T-cell (primary cell): ENCODE measurements around the gene DRD3. TPM values are rescaled to one million over a fixed set of nuclear protein-coding genes. Genes with fewer than 3 reads are reported as not detected.

ENCODE experiments used
- ATAC-seq, 4 experiments: fragments of 200-7000 bp in 3 of 4; fragments of 150-1000 bp in 1 of 4; cut with Tn5 transposase; replicated peaks in 1 of 4; 1 replicate in 3 of 4; 2 replicates in 1 of 4; pipeline ENCODE4 v1.10.0; 2021; ENCODE audit warnings: moderate library complexity in 3 of 4, mild to moderate bottlenecking in 2 of 4, moderate number of reproducible peaks in 1 of 4
- CTCF ChIA-PET, 2 donors: fragments of 300-600 bp; sonication (Branson Sonifier 250); formaldehyde crosslinking; loops; one replicate each; lab custom pipeline; 2022; ENCODE audit warnings: antibody characterized with exemption in 2 of 2; lab: Charles Lee
- POLR2A ChIA-PET, 2 donors: fragments of 300-600 bp; sonication (Branson Sonifier 250); formaldehyde crosslinking; loops; one replicate each; lab custom pipeline; 2022; ENCODE audit warnings: antibody characterized with exemption in 2 of 2; lab: Charles Lee
- DNase-seq, 35 experiments: peaks; one replicate each; pipeline versions ENCODE4 v3.0.0 to v3.0.0-alpha.2; 2013 to 2023
- H3K27ac ChIP-seq: one replicate; pipeline ENCODE4 v1.5.1; 2013; ENCODE audit warnings: low read length
- H3K27me3 ChIP-seq, 2 experiments: replicated peaks in 1 of 2; 1 replicate in 1 of 2; 2 replicates in 1 of 2; pipeline versions ENCODE4 v1.6.1 to v1.7.0; 2013; ENCODE audit warnings: low read length in 1 of 2, mixed read lengths in 1 of 2; ENCODE audit not compliant: control insufficient read depth in 2 of 2, insufficient read depth in 2 of 2; ENCODE audit errors: extremely low read depth in 1 of 2
- H3K36me3 ChIP-seq, 2 donors: 1 replicate in 1 of 2; 2 replicates in 1 of 2; pipeline versions ENCODE4 v1.6.1 to v1.7.0; 2013; ENCODE audit warnings: low read length in 1 of 2; ENCODE audit not compliant: control insufficient read depth in 2 of 2, insufficient read depth in 1 of 2; ENCODE audit errors: extremely low read depth in 1 of 2
- H3K4me1 ChIP-seq, 2 experiments: 1 replicate in 1 of 2; 2 replicates in 1 of 2; pipeline versions ENCODE4 v1.6.1 to v1.7.0; 2013; ENCODE audit warnings: low read length in 2 of 2, mixed read lengths in 1 of 2; ENCODE audit not compliant: insufficient read depth in 2 of 2, control insufficient read depth in 1 of 2; ENCODE audit errors: extremely low read depth in 1 of 2
- H3K4me3 ChIP-seq, 2 donors: 1 replicate in 1 of 2; 2 replicates in 1 of 2; pipeline versions ENCODE4 v1.5.1 to v1.7.0; 2013; ENCODE audit warnings: mild to moderate bottlenecking in 2 of 2, low read length in 1 of 2, moderate library complexity in 1 of 2; ENCODE audit not compliant: control insufficient read depth in 1 of 2; ENCODE audit errors: extremely low read depth in 1 of 2
- H3K9me3 ChIP-seq: 2 replicates; pipeline ENCODE4 v1.7.0; 2013
- H3K27ac Mint-ChIP-seq, 2 donors: one replicate each; pipeline ENCODE4 v1.8.0; 2020 to 2021; ENCODE audit warnings: mild to moderate bottlenecking in 2 of 2, mixed read lengths in 2 of 2
- H3K27me3 Mint-ChIP-seq, 2 donors: one replicate each; pipeline ENCODE4 v1.8.0; 2021 to 2022; ENCODE audit warnings: mixed read lengths in 2 of 2
- H3K36me3 Mint-ChIP-seq: one replicate; pipeline ENCODE4 v1.8.0; 2021; ENCODE audit warnings: mixed read lengths
- H3K4me1 Mint-ChIP-seq, 3 donors: one replicate each; pipeline ENCODE4 v1.8.0; 2020 to 2022; ENCODE audit warnings: mixed read lengths in 3 of 3, mild to moderate bottlenecking in 1 of 3
- H3K4me3 Mint-ChIP-seq, 3 donors: one replicate each; pipeline ENCODE4 v1.8.0; 2020 to 2022; ENCODE audit warnings: mild to moderate bottlenecking in 3 of 3, mixed read lengths in 3 of 3, moderate library complexity in 3 of 3
- H3K9me3 Mint-ChIP-seq, 3 donors: one replicate each; pipeline ENCODE4 v1.8.0; 2020 to 2022; ENCODE audit warnings: mixed read lengths in 3 of 3
- WGBS: methylation state at CpG from one replicate; pipeline ENCODE4 v1.1.5; 2013; ENCODE audit warnings: missing lambda C conversion rate; ENCODE audit not compliant: insufficient coverage; 5-methylcytosine and 5-hydroxymethylcytosine counted together
- total RNA-seq, 35 experiments: library from RNA in 6 of 35; stranded (reverse) in 6 of 35; fragments of 120-200 nt in 1 of 35; gene quantifications; one replicate each; pipeline versions ENCODE4 v1.2.1 to v1.2.4 and lab custom pipeline; 2013 to 2026

The DRD3 gene
- total RNA-seq, 5 donors from 2014 or later (not counting 1 experiment from before 2014, with no cell fraction given), result 0.23 to 0.26 TPM; not detected in 3

GRCh38 chr3:114179575-114179974 is 723 bp upstream of the DRD3 start:
- Mint-ChIP-seq H3K9me3 (peaks cover 2 to 9% (median 3%) of the 10 kb centered on the region in 3 donors), H3K36me3 (no peaks in the 10 kb centered on the region), H3K4me3 (no peak overlapping the region), H3K4me1 (peaks cover 6 to 10% (median 10%) of the 10 kb centered on the region in 3 donors), H3K27ac (no peak overlapping the region), H3K27me3 (peaks cover 0 to 11% of the 10 kb centered on the region in 2 donors)
- Histone ChIP-seq H3K4me1 (no peaks in the 10 kb centered on the region), H3K36me3 (no peaks in the 10 kb centered on the region), H3K27me3 (no peaks in the 10 kb centered on the region), H3K4me3 (no peak overlapping the region), H3K27ac (no peak overlapping the region), H3K9me3 (no peaks in the 10 kb centered on the region)
- ChIA-PET CTCF (interaction anchor here in 1 of 2 donors (0.8 to 1.2 kb wide), 5 partner anchors 14 to 243 kb away, joined by 3 to 8 read pairs (median 3); no protein-coding TSS in a partner anchor), POLR2A (interaction anchor here in 1 of 2 donors (1.0 kb wide), 1 partner anchor 235 kb away, joined by 3 read pairs; no protein-coding TSS in a partner anchor)
- no CpG with 5 or more reads among the region's 2 CpGs for WGBS
- ATAC-seq (peak in 2 of 4 experiments; percentile 41 to 58), DNase-seq (peak in 2 of 35 experiments; percentile 2 to 34)

GRCh38 chr3:114176890-114177289 is 2.0 kb downstream of the DRD3 start:
- ChIA-PET CTCF (interaction anchor here in 1 of 2 donors (0.6 kb wide), 1 partner anchor 22 kb away, joined by 4 read pairs; no protein-coding TSS in a partner anchor), POLR2A (no interaction called here)
- H3K36me3 Mint-ChIP-seq, result no peaks in the 10 kb centered on the region

GRCh38 chr3:114176487-114176886 is 2.4 kb downstream of the DRD3 start:
- H3K4me3 Mint-ChIP-seq, result no peak overlapping the region
- CTCF ChIA-PET, result interaction anchor here in 1 of 2 donors (0.6 kb wide), 1 partner anchor 22 kb away, joined by 4 read pairs; no protein-coding TSS in a partner anchor
- ATAC-seq, result no peak
- no peaks in the 10 kb centered on the region for H3K36me3 Mint-ChIP-seq
- peaks cover 7 to 13% (median 10%) of the 10 kb centered on the region in 3 donors for H3K4me1 Mint-ChIP-seq
- Histone ChIP-seq H3K4me1 (no peaks in the 10 kb centered on the region), H3K36me3 (no peaks in the 10 kb centered on the region), H3K27ac (no peak overlapping the region), H3K9me3 (no peaks in the 10 kb centered on the region), H3K4me3 (no peak overlapping the region), H3K27me3 (no peaks in the 10 kb centered on the region)
- 70% methylated on average over 3 of the region's 6 CpGs for WGBS
- no peak for DNase-seq
- POLR2A ChIA-PET, result no interaction called here
- H3K9me3 Mint-ChIP-seq, result peaks cover 0 to 3% (median 3%) of the 10 kb centered on the region in 3 donors
- H3K27me3 Mint-ChIP-seq, result peaks cover 0 to 11% of the 10 kb centered on the region in 2 donors
- no peak overlapping the region for H3K27ac Mint-ChIP-seq

More at GRCh38 chr3:114176890-114177289, 2.0 kb downstream of the DRD3 start:
- H3K27me3 ChIP-seq, result no peaks in the 10 kb centered on the region
- H3K27ac ChIP-seq, result no peak overlapping the region
- Mint-ChIP-seq H3K4me1 (peaks cover 7 to 13% (median 10%) of the 10 kb centered on the region in 3 donors), H3K4me3 (no peak overlapping the region), H3K27me3 (peaks cover 0 to 11% of the 10 kb centered on the region in 2 donors), H3K9me3 (peaks cover 0 to 3% (median 3%) of the 10 kb centered on the region in 3 donors), H3K27ac (no peak overlapping the region)
- no peaks in the 10 kb centered on the region for H3K4me1 ChIP-seq
- no peak overlapping the region for H3K4me3 ChIP-seq
- no peak for ATAC-seq
- no peaks in the 10 kb centered on the region for H3K36me3 ChIP-seq
- DNase-seq, result no peak
- H3K9me3 ChIP-seq, result no peaks in the 10 kb centered on the region

- no CpG with 5 or more reads among the region's 3 CpGs for WGBS
- H3K36me3 Mint-ChIP-seq, result no peaks in the 10 kb centered on the region
- no peaks in the 10 kb centered on the region for H3K9me3 ChIP-seq
- H3K4me3 ChIP-seq, result no peak overlapping the region
- H3K4me3 Mint-ChIP-seq, result no peak overlapping the region
- no peak for ATAC-seq
- H3K27ac ChIP-seq, result no peak overlapping the region
- peaks cover 0 to 3% (median 3%) of the 10 kb centered on the region in 3 donors for H3K9me3 Mint-ChIP-seq
- no peak overlapping the region for H3K27ac Mint-ChIP-seq
- ChIA-PET CTCF (interaction anchor here (0.6 kb wide), 2 partner anchors 330 to 452 kb away, joined by 3 to 4 read pairs; no protein-coding TSS in a partner anchor), POLR2A (interaction anchor here (0.6 to 1.0 kb wide), 2 partner anchors 38 to 194 kb away, joined by 3 to 4 read pairs; no protein-coding TSS in a partner anchor)
- H3K4me1 Mint-ChIP-seq, result peaks cover 7 to 13% (median 10%) of the 10 kb centered on the region in 3 donors
- peaks cover 0 to 8% of the 10 kb centered on the region in 2 donors for H3K27me3 Mint-ChIP-seq
- H3K27me3 ChIP-seq, result no peaks in the 10 kb centered on the region
- no peaks in the 10 kb centered on the region for H3K36me3 ChIP-seq
- H3K4me1 ChIP-seq, result no peaks in the 10 kb centered on the region
- no peak for DNase-seq
Observed at GRCh38 chr3:114175204-114175987, 3.5 kb downstream of the DRD3 start.

- ATAC-seq, result no peak
- H3K4me1 Mint-ChIP-seq, result peaks cover 0 to 9% (median 3%) of the 10 kb centered on the region in 3 donors
- CTCF ChIA-PET, result no interaction called here
Observed at GRCh38 chr3:114171677-114172076, 7.2 kb downstream of the DRD3 start.

GRCh38 chr3:114168150-114168549 is 10.7 kb downstream of the DRD3 start:
- no peaks in the 10 kb centered on the region for H3K9me3 Mint-ChIP-seq

More at GRCh38 chr3:114171677-114172076, 7.2 kb downstream of the DRD3 start:
- no peaks in the 10 kb centered on the region for H3K36me3 ChIP-seq
- Mint-ChIP-seq H3K4me3 (no peak overlapping the region), H3K27ac (no peak overlapping the region), H3K9me3 (no peaks in the 10 kb centered on the region), H3K27me3 (no peaks in the 10 kb centered on the region), H3K36me3 (no peaks in the 10 kb centered on the region)
- H3K27me3 ChIP-seq, result no peaks in the 10 kb centered on the region
- no peak overlapping the region for H3K27ac ChIP-seq
- DNase-seq, result no peak
- 88% methylated on average over 5 of the region's 7 CpGs for WGBS
- no peaks in the 10 kb centered on the region for H3K4me1 ChIP-seq
- H3K4me3 ChIP-seq, result no peak overlapping the region
- POLR2A ChIA-PET, result no interaction called here
- no peaks in the 10 kb centered on the region for H3K9me3 ChIP-seq

More at GRCh38 chr3:114168150-114168549, 10.7 kb downstream of the DRD3 start:
- ChIA-PET CTCF (interaction anchor here in 1 of 2 donors (1.3 kb wide), 1 partner anchor 15 kb away, joined by 4 read pairs; no protein-coding TSS in a partner anchor), POLR2A (interaction anchor here in 1 of 2 donors (0.5 kb wide), 1 partner anchor 45 kb away, joined by 3 read pairs; no protein-coding TSS in a partner anchor)
- ATAC-seq, result no peak
- no peak for DNase-seq
- Histone ChIP-seq H3K27ac (no peak overlapping the region), H3K9me3 (no peaks in the 10 kb centered on the region), H3K27me3 (no peaks in the 10 kb centered on the region), H3K4me1 (no peaks in the 10 kb centered on the region), H3K4me3 (no peak overlapping the region), H3K36me3 (no peaks in the 10 kb centered on the region)
- 44% methylated on average over 2 of the region's 2 CpGs for WGBS
- Mint-ChIP-seq H3K4me3 (no peak overlapping the region), H3K27me3 (no peaks in the 10 kb centered on the region), H3K27ac (no peak overlapping the region), H3K36me3 (no peaks in the 10 kb centered on the region), H3K4me1 (no peaks in the 10 kb centered on the region)
